Measurements from ENCODE around the gene BATF.
A peak's percentile ranks its signal among the peaks of the same experiment; 100 is the strongest.

Gene BATF

GRCh38 chr14:75558440-75558839 lies 36.2 kb downstream of the BATF start:
- no peak overlapping the region for H3K27ac ChIP-seq
- TF ChIP-seq, protein P1, sequence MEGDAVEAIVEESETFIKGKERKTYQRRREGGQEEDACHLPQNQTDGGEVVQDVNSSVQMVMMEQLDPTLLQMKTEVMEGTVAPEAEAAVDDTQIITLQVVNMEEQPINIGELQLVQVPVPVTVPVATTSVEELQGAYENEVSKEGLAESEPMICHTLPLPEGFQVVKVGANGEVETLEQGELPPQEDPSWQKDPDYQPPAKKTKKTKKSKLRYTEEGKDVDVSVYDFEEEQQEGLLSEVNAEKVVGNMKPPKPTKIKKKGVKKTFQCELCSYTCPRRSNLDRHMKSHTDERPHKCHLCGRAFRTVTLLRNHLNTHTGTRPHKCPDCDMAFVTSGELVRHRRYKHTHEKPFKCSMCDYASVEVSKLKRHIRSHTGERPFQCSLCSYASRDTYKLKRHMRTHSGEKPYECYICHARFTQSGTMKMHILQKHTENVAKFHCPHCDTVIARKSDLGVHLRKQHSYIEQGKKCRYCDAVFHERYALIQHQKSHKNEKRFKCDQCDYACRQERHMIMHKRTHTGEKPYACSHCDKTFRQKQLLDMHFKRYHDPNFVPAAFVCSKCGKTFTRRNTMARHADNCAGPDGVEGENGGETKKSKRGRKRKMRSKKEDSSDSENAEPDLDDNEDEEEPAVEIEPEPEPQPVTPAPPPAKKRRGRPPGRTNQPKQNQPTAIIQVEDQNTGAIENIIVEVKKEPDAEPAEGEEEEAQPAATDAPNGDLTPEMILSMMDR (conservative IDR thresholded peaks at IDR 0.05), result no peak

- no peak overlapping the region for H3K27ac ChIP-seq
- TF ChIP-seq, protein P1 (conservative IDR thresholded peaks at IDR 0.05), result no peak
Observed at GRCh38 chr14:75559045-75559444, 36.8 kb downstream of the BATF start.

GRCh38 chr14:75559451-75560222 lies 37.4 kb downstream of the BATF start:
- TF ChIP-seq, protein P1 (conservative IDR thresholded peaks at IDR 0.05), result no peak
- H3K27ac ChIP-seq, result no peak overlapping the region

- TF ChIP-seq, protein P1 (conservative IDR thresholded peaks at IDR 0.05), result peak; percentile 92
Observed at GRCh38 chr14:75561013-75561432, 38.8 kb downstream of the BATF start.

DNA sequence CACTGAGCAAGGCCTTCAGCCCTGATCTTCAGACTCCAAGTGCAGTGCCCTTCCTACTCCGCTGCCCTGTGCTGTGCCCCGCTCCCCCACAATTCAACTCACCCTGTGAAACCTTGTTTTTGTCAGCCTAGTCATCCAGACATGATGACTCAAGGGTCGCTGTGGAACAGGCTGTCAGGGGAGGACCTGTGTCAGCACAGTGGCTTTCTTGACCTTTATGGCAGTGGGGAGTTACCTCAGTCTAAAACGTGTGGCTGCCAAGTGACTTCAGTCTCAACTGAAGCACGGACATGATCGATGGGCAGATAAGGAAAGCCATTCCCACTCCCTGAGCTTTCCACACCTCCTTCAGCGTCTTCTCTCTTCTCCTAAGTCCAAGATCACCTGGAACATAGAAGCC lies 39.8 kb downstream of the BATF start:
- no peak overlapping the region for H3K27ac ChIP-seq
- TF ChIP-seq, protein P1 (conservative IDR thresholded peaks at IDR 0.05), result no peak

More at GRCh38 chr14:75561013-75561432, 38.8 kb downstream of the BATF start:
- no peak overlapping the region for H3K27ac ChIP-seq

DNA sequence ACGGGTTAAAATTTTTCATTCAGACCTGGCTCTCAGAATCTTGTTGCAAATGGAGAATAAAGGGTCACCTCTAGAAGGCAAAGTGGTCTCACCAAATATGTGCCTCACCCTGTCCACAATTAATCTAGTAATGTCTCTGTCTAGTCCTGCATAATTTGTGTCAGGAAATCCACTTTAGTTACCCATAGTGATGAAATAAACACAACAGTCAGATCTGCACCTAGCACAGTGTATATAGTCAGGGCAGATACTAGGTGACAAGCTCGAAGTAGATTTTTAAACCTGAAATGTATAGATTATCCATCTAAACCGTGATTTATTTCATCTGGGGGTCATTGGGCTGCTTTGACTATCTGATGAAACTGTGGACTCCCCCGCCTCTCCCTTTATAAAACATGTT lies 40.2 kb downstream of the BATF start:
- TF ChIP-seq, protein P1 (conservative IDR thresholded peaks at IDR 0.05), result no peak
- H3K27ac ChIP-seq, result no peak overlapping the region

DNA sequence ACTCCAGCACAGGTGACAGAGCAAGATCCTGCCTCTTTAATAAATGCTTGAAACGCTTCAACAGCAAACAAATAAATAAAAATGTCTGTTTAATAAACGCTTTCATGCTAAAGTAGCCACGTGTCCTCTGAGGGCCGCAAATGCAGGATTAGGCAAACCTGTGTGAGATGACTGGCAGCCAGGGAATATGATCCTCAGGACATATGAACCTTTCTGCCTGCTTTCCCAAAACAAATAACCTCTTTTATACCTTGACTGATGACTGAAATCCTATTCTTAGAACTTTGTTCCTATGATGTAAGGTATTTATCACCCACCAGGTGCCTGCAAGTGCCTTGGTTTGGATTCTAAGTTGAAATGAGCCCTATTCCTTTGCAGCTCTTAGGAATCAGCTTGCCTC lies 41.7 kb downstream of the BATF start:
- TF ChIP-seq, protein P1 (conservative IDR thresholded peaks at IDR 0.05), result no peak
- peak overlapping the region; percentile 2; the same call in 1 of the 2 replicates for H3K27ac ChIP-seq

Measured in VCaP (cell line).